ENCODE measurements around the gene NR4A1. TPM values are rescaled to one million over a fixed set of nuclear protein-coding genes. Genes with fewer than 3 reads are reported as not detected.

Gene NR4A1
- total RNA-seq = 0.38 and 0.98 TPM in 2 replicates

DNA sequence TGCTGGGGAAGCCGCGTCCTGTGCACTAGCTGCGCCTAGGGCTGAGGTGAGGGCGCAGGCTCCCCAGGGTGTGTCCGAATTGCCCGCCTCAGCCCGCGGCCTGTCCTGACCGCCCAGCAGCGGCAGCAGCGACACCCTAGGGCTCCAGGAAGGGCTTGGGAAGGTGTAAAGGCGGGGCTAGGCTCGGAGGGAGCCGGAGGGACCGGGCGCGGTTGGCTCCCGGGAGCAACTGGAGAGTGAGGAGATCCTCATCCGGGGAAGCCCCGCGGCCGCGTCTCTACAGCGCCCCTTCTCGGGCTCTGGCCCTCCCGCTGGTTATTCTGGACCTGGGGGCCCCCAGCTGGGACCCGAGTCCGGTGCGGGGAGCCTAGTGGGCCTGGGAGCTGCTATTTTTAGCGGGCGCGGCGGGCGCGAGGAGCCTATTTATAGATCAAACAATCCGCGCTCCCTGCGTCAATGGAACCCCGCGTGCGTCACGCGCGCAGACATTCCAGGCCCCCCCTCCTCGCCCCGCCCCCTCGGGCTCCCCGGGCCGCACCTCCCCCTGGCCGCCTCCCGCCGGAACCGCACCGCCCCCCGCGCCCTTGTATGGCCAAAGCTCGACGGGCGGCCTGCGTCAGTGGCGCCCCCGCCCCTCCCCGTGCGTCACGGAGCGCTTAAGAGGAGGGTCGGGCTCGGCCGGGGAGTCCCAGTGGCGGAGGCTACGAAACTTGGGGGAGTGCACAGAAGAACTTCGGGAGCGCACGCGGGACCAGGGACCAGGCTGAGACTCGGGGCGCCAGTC lies at the start of gene NR4A1:
Gene NR4A1 (plus strand): TSS at position 685 of the 784 bp plus-strand sequence. CDS start 2,887 bp downstream, outside the sequence.

DNA sequence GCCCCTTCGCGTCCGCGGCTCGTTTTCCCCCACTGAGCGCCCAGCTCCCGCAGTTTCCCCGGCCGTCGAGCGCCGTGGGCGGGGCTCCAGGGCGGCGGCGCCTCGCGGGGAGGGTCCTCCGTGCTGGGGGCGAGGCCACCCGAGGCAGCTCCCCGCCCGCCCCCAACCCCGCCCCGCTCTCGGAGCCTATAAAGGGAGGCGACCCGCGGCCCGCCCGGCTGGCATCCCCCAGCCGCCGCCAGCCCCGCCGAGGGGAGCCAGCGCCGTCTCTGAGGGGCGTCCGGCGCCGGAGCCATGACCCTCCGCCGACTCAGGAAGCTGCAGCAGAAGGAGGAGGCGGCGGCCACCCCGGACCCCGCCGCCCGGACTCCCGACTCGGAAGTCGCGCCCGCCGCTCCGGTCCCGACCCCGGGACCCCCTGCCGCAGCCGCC lies 44.5 kb upstream of the NR4A1 start, which contains the start of gene TAMALIN:
Gene TAMALIN (plus strand): TSS at position 221 of the 432 bp plus-strand sequence. CDS start 74 bp downstream, at position 295.

DNA sequence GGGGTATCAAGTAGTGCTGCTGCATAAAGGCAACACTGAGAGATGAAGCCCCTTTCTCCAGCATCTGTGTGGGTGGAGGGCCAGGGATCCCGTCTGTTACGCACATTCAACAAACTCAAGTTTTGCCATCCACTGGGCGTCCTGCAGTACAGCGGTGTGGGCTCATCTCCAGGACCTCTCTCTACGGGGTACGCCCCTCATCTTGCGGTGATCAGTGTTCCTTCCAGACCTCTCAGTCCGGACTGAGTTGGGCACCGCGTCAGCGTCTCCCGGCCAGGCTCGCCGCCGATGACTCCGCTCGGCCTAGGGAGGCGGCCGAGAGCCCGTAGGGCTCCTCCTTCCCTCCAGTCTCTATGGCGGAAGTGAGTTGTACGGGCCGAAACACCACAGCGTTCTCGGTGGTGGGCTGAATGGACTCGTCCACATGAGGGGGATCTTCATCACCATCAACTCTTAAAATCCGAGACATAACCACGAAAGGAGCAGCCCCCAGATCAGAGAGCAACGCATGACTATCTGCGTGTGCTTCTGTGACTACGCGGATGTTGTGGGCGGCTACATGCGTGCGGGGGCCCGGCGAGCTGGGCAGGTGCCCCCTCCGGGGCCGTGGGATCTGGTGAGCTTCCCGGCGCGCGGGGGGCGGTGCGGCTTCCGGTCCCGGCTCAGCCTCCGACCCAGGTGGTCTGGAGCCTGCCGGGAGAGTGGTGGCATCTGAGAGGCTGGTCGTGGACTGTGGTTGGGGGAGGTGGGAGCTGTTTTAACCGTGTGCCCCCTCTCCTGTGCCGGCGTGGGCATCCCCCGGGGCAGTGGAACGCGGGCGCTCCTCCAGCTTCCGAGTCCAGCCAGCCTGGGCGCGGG lies 18.3 kb downstream of the NR4A1 start, which contains the start of gene ATG101:
Gene ATG101 (plus strand): TSS at position 652 of the 858 bp plus-strand sequence. CDS start 3,673 bp downstream, outside the sequence.

GRCh38 chr12:52079576-52080402 lies 28.5 kb downstream of the NR4A1 start, which contains the start of gene SMIM41:
SMIM41 (plus strand) TSS chr12:52079704; CDS start chr12:52079780, 76 bp downstream.

Other genes with a start within 250 kb of the NR4A1 start
- gene FIGNL2, start 202.7 kb upstream of the NR4A1 start, total RNA-seq = 0.98 and 1.2 TPM in 2 replicates
- 0.29 and 0.33 TPM in 2 replicates for gene ANKRD33, start 163.3 kb upstream of the NR4A1 start, total RNA-seq
- gene ACVRL1, start 143.9 kb upstream of the NR4A1 start, total RNA-seq = 417 and 629 TPM in 2 replicates
- 12.4 and 18.3 TPM in 2 replicates for gene ACVR1B, start 99.7 kb upstream of the NR4A1 start, total RNA-seq
- 39.4 and 58.5 TPM in 2 replicates for gene TAMALIN, start 44.5 kb upstream of the NR4A1 start, total RNA-seq
- 41.7 and 45.7 TPM in 2 replicates for gene ATG101, start 18.5 kb downstream of the NR4A1 start, total RNA-seq
- 0.19 TPM in 1 of 2 replicates, not detected in the other for gene SMIM41, start 28.3 kb downstream of the NR4A1 start, total RNA-seq
- 2.4 and 7.2 TPM in 2 replicates for gene KRT80, start 140.6 kb downstream of the NR4A1 start, total RNA-seq
- 129 and 1,019 TPM in 2 replicates for gene KRT7, start 181.8 kb downstream of the NR4A1 start, total RNA-seq
- not detected in 2 replicates for gene KRT86, start 223.2 kb downstream of the NR4A1 start, total RNA-seq
- not detected in 2 replicates for gene KRT81, start 240.1 kb downstream of the NR4A1 start, total RNA-seq

Measured in vein endothelial cell (primary cell).